SU-DHL-6 (cell line): ENCODE results near the gene SPRY4.
"Not testable (repeated sequence)": the region's sequence is repeated elsewhere in the genome, so short reads cannot be mapped to it uniquely, and the experiment has no call there.

Experiments used
- H2AFZ ChIP-seq: fragments of 200-600 bp; sonication (generic); 2 replicates; pipeline ENCODE4 v1.6.1; 2014; ENCODE audit warnings: low read depth, mild to moderate bottlenecking, moderate library complexity, mixed read lengths, antibody characterized with exemption, low read length; ENCODE audit not compliant: severe bottlenecking
- H3F3A ChIP-seq: fragments of 200-600 bp; shearing (Covaris generic); 2 replicates; pipeline ENCODE4 v1.6.0; 2016; ENCODE audit warnings: antibody characterized with exemption, mild to moderate bottlenecking; ENCODE audit not compliant: insufficient read depth
- H3K27ac ChIP-seq: fragments of 200-600 bp; sonication (generic); 2 replicates; pipeline ENCODE4 v1.5.1; 2016; ENCODE audit warnings: low read depth, mild to moderate bottlenecking, low read length, moderate library complexity, mixed read lengths
- H3K27me3 ChIP-seq: fragments of 200-600 bp; sonication (generic), shearing (Covaris generic); 2 replicates; pipeline ENCODE4 v1.6.0; 2014; ENCODE audit warnings: mild to moderate bottlenecking, low read length
- H3K36me3 ChIP-seq: fragments of 200-600 bp; sonication (generic); 2 replicates; pipeline ENCODE4 v1.6.1; 2014; ENCODE audit warnings: mild to moderate bottlenecking, low read length, mixed read lengths
- H3K4me2 ChIP-seq: fragments of 300-600, 200-600 bp; shearing (Covaris generic), sonication (generic); 2 replicates; pipeline ENCODE4 v1.6.0; 2014; ENCODE audit warnings: low read length, low read depth, mild to moderate bottlenecking; ENCODE audit not compliant: poor library complexity, severe bottlenecking
- H3K4me3 ChIP-seq: fragments of 200-600 bp; sonication (generic); 2 replicates; pipeline ENCODE4 v1.5.1; 2014; ENCODE audit warnings: antibody characterized with exemption, low read length, mild to moderate bottlenecking, mixed read lengths; ENCODE audit not compliant: insufficient read depth, poor library complexity, severe bottlenecking
- H3K79me2 ChIP-seq: fragments of 200-600 bp; sonication (generic); 2 replicates; pipeline ENCODE4 v1.6.1; 2014; ENCODE audit warnings: mild to moderate bottlenecking, low read length, moderate library complexity; ENCODE audit not compliant: insufficient read depth
- H3K9ac ChIP-seq: fragments of 200-600 bp; sonication (generic); 2 replicates; pipeline ENCODE4 v1.7.0; 2014; ENCODE audit warnings: mild to moderate bottlenecking, low read length
- H3K9me2 ChIP-seq: fragments of 200-600 bp; sonication (generic); replicated peaks from 2 replicates; pipeline ENCODE4 v1.6.1; 2014; ENCODE audit warnings: low read length; ENCODE audit not compliant: insufficient read depth
- H3K9me3 ChIP-seq: fragments of 200-600 bp; sonication (generic); 2 replicates; pipeline ENCODE4 v1.6.1; 2014; ENCODE audit warnings: low read length, mixed read lengths; ENCODE audit not compliant: insufficient read depth
- H4K20me1 ChIP-seq: fragments of 200-600 bp; sonication (generic); 2 replicates; pipeline ENCODE4 v1.6.1; 2014; ENCODE audit warnings: low read depth, mild to moderate bottlenecking, antibody characterized with exemption, low read length, moderate library complexity, mixed read lengths
- CTCF ChIP-seq: fragments of 200-600 bp; sonication (generic); IDR thresholded peaks from one replicate; pipeline ENCODE4 v1.5.1; 2017; ENCODE audit warnings: antibody characterized with exemption, mild to moderate bottlenecking, low read length, moderate library complexity; ENCODE audit not compliant: insufficient read depth, poor library complexity, severe bottlenecking
- EZH2phosphoT487 ChIP-seq: fragments of 200-600 bp; sonication (generic), shearing (Covaris generic); conservative IDR thresholded peaks from 2 replicates; pipeline ENCODE4 v1.6.1; 2018; ENCODE audit warnings: mild to moderate bottlenecking, antibody characterized with exemption, low read length, moderate library complexity, mixed read lengths

The SPRY4 gene

GRCh38 chr5:142353071-142353472, 28.3 kb upstream of the SPRY4 start:
- Histone ChIP-seq H3K36me3 (no peaks in the 10 kb centered on the region), H3K9ac (no peak overlapping the region), H3K27ac (no peak overlapping the region), H3K4me2 (no peak overlapping the region), H3K4me3 (no peak overlapping the region), H3K9me2 (no peaks in the 10 kb centered on the region), H3K27me3 (0 out of 2 replicates have a peak, but pooled peaks cover 3% of the 10 kb centered on the region), H3K79me2 (no peaks in the 10 kb centered on the region), H3F3A (peaks cover 5% of the 10 kb centered on the region; the same call in 1 of the 2 replicates), H2AFZ (no peak overlapping the region), H3K9me3 (no peaks in the 10 kb centered on the region), H4K20me1 (no peaks in the 10 kb centered on the region)
- no peak for TF ChIP-seq CTCF
- TF ChIP-seq EZH2phosphoT487, result no peak

- H4K20me1 ChIP-seq, result no peaks in the 10 kb centered on the region
- no peak overlapping the region for H2AFZ ChIP-seq
- no peaks in the 10 kb centered on the region for H3K9me2 ChIP-seq
- no peak overlapping the region for H3K9ac ChIP-seq
- no peak overlapping the region for H3K4me3 ChIP-seq
- no peak overlapping the region for H3K27ac ChIP-seq
- no peaks in the 10 kb centered on the region for H3K27me3 ChIP-seq
- H3K36me3 ChIP-seq, result no peaks in the 10 kb centered on the region
- peaks cover 7% of the 10 kb centered on the region for H3K9me3 ChIP-seq
- no peaks in the 10 kb centered on the region for H3K79me2 ChIP-seq
- TF ChIP-seq CTCF (no peak), EZH2phosphoT487 (no peak)
- peaks cover 5% of the 10 kb centered on the region; the same call in 1 of the 2 replicates for H3F3A ChIP-seq
- no peak overlapping the region for H3K4me2 ChIP-seq
Measured at GRCh38 chr5:142350021-142350420, 25.2 kb upstream of the SPRY4 start.

- Histone ChIP-seq H4K20me1 (no peaks in the 10 kb centered on the region), H3K9me3 (peaks cover 14% of the 10 kb centered on the region), H3F3A (peaks cover 5% of the 10 kb centered on the region; the same call in 1 of the 2 replicates), H3K4me3 (no peak overlapping the region), H3K36me3 (no peaks in the 10 kb centered on the region), H3K4me2 (no peak overlapping the region), H3K9ac (no peak overlapping the region), H3K27me3 (no peaks in the 10 kb centered on the region), H2AFZ (no peak overlapping the region), H3K27ac (no peak overlapping the region), H3K9me2 (no peaks in the 10 kb centered on the region), H3K79me2 (no peaks in the 10 kb centered on the region)
- TF ChIP-seq EZH2phosphoT487, result no peak
- TF ChIP-seq CTCF, result no peak
Measured at GRCh38 chr5:142346706-142347105, 21.9 kb upstream of the SPRY4 start.

- H3K4me2 ChIP-seq, H4K20me1 ChIP-seq, H3K36me3 ChIP-seq, H2AFZ ChIP-seq, H3K9ac ChIP-seq, H3K27me3 ChIP-seq, H3K4me3 ChIP-seq, H3K9me2 ChIP-seq, H3F3A ChIP-seq, H3K79me2 ChIP-seq, H3K27ac ChIP-seq: not testable (repeated sequence)
- H3K9me3 ChIP-seq, result peaks cover 14% of the 10 kb centered on the region
Measured at GRCh38 chr5:142344915-142345314, 20.1 kb upstream of the SPRY4 start.
